GM12865 (cell line): ENCODE results near the gene CSNK1G2.

Experiments
- DNase-seq: peaks from one replicate; pipeline ENCODE4 v3.0.0; 2010; ENCODE audit warnings: low read depth
- H3K4me3 ChIP-seq: 2 replicates; pipeline ENCODE4 v1.5.1; 2011; ENCODE audit warnings: mild to moderate bottlenecking, low read depth, low read length, control low read depth
- CTCF ChIP-seq: IDR thresholded peaks from 2 replicates; pipeline ENCODE4 v1.5.1; 2011; ENCODE audit warnings: low read length, control low read depth, low read depth, inconsistent platforms; ENCODE audit not compliant: insufficient read depth; ENCODE audit errors: missing control alignments

CSNK1G2 gene

DNA sequence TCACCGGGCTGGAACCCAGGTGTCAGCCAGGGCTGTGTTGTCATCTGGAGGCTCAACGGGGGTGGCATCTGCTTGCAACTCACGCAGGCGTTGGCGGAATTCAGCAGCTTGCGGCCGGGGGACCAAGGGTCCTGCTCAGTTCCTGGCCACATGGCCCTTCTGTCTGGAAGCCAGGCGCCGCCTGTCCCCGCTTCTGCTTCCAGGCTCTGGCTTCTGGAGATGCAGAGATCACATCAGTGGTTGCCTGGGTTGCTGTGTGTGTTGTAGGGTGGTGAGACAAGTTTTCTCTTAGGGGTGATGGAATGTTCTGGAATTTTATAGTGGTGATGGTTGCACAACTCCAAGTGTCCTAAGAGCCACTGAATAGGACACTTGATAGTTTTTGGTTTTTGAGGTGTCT is 30.8 kb upstream of the CSNK1G2 start:
- no peak for DNase-seq
- H3K4me3 ChIP-seq, result no peak overlapping the region
- no peak for TF ChIP-seq CTCF

DNA sequence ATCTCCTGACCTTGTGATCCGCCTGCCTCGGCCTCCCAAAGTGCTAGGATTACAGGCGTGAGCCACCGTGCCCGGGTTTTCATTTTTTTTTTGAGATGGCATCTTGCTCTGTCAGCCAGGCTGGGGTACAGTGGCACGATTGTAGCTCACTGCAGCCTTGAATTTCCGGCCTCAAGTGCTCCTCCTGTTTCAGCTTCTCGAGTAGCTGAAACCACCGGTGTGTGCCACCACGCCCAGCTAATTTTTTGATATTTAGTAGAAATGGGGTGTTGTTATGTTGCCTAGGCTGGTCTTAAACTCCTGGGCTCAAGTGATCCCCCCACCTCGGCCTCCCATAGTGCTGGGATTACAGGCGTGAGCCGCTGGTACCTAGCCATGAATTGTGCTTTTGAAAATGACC is 29.9 kb upstream of the CSNK1G2 start:
- H3K4me3 ChIP-seq, result no peak overlapping the region
- TF ChIP-seq CTCF, result no peak
- DNase-seq, result no peak

DNA sequence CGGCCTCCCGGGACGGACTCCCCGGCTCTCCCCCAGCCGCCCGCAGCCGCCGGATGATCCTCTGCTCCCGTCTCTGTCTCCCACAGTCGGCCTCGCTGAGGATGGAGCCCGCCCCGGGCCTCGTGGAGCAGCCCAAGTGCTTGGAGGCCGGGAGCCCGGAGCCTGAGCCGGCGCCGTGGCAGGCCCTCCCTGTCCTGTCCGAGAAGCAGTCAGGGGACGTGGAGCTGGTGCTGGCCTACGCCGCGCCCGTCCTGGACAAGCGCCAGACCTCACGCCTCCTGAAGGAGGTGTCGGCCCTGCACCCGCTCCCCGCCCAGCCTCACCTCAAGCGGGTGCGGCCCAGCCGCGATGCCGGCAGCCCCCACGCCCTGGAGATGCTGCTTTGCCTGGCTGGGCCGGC is 29.0 kb upstream of the CSNK1G2 start:
- H3K4me3 ChIP-seq, result no peak overlapping the region
- no peak for TF ChIP-seq CTCF
- DNase-seq, result no peak

GRCh38 chr19:1912760-1913505 is 28.0 kb upstream of the CSNK1G2 start:
- no peak overlapping the region for H3K4me3 ChIP-seq
- DNase-seq, result no peak
- no peak for TF ChIP-seq CTCF

DNA sequence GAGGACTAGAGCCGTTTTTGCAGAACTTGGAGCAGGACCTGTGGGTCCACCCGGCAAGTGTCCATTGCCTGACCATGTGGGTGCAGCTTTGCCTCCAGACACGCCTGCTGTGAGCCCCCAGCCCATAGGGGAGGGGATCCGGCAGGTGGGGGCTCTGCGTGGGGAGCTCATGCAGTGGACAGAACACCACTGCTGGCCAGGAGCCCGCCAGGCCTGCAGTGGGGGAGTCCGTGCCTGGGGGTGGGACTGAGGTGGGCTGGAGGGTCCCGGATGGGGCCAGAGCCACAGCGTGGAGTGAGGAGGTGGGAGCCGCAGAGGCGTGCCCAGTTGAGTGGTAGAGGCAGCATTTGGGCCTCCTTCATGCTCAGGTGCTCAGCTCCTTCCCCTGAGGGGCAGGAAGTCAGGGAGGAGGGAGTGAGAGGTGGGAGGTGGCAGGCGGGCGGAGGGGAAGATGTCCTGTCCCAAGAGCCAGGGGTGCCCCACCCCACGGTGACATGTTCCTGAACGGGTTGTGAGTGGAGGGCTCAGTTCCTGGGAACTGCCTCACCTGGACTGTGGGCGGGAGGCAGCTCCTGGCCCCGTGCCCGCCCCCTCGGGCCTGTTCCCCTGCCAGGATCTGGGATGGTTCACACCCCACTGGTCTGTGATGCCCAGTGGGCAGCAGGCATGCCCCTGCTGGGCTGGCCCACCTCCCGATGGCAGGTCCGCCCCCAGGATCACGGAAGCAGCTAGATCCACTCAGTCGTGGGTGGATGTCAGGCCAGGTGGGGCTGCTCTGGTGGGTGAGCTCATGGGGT is 27.0 kb upstream of the CSNK1G2 start:
- H3K4me3 ChIP-seq, result no peak overlapping the region
- no peak for DNase-seq
- no peak for TF ChIP-seq CTCF

DNA sequence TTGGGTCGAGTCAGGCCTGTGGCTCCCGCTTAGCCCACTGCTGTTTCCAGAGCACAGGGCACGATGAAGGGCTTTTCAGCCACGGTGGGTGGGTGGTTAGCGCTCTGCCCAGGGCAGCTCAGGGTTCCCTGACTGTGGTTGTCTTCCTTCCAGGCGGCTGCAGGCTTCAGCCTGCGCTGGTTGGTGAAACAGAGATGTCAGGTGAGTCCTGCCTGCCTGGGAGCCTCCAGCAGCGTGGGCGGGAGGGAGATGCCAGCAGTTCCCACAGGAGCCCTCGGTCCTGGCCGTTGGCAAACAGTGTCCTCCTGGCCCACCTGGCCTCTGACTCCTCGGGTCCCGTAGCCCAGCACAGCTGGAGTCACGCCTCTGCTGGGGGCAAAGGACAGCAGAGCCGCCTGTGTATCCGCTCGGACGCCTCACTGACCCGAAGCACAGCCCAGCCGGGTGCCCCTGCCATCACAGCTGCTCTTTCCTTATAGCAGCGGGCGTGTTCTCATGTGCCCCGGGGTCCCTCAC is 26.1 kb upstream of the CSNK1G2 start:
- TF ChIP-seq CTCF, result no peak
- no peak overlapping the region for H3K4me3 ChIP-seq
- DNase-seq, result no peak
